ENCODE results near the gene PRAC2.

GRCh38 chr17:48727415-48728175, 4.6 kb downstream of the PRAC2 start:
- TF ChIP-seq CTCF (conservative IDR thresholded peaks at IDR 0.05 in 1 of 2, IDR thresholded peaks at IDR 0.05 in 1 of 2; ENCODE audit: extremely low read depth in 1 of 2, insufficient read depth in 1 of 2, low read depth in 1 of 2, low read length in 2 of 2) (no peak), EZH2 (IDR thresholded peaks at IDR 0.05; ENCODE audit: borderline replicate concordance, low read length) (no peak)
